ENCODE results near the gene TRIAP1.

The TRIAP1 gene

GRCh38 chr12:120394483-120395367 is 51.5 kb downstream of the TRIAP1 start:
- Histone ChIP-seq H3K36me3 (no peaks in the 10 kb centered on the region), H3K27ac (no peak overlapping the region; the same call in 1 of the 2 replicates), H3K9me3 (ENCODE audit: severe bottlenecking) (no peaks in the 10 kb centered on the region), H3K4me3 (ENCODE audit: low read depth, low read length) (peak overlapping the region; percentile 20), H3K27me3 (ENCODE audit: insufficient read depth, low read depth, severe bottlenecking) (no peaks in the 10 kb centered on the region)
- no peak for TF ChIP-seq CTCF (IDR thresholded peaks at IDR 0.05; ENCODE audit: low read depth, low read length)
- peak; percentile 63 for DNase-seq

Measured in WERI-Rb-1 (cell line).